Smooth muscle cell of trachea (primary cell): ENCODE data around the gene NACA. TPM values are rescaled to one million over a fixed set of nuclear protein-coding genes. Genes with fewer than 3 reads are reported as not detected.

ENCODE experiments used
- total RNA-seq: library from RNA; depleted of rRNA; stranded (reverse); fragments of >200 nt; gene quantifications from 2 replicates; pipeline ENCODE4 v1.2.1, GENCODE V29; 2014

The NACA gene
- 740 and 1,055 TPM in 2 replicates for total RNA-seq

DNA sequence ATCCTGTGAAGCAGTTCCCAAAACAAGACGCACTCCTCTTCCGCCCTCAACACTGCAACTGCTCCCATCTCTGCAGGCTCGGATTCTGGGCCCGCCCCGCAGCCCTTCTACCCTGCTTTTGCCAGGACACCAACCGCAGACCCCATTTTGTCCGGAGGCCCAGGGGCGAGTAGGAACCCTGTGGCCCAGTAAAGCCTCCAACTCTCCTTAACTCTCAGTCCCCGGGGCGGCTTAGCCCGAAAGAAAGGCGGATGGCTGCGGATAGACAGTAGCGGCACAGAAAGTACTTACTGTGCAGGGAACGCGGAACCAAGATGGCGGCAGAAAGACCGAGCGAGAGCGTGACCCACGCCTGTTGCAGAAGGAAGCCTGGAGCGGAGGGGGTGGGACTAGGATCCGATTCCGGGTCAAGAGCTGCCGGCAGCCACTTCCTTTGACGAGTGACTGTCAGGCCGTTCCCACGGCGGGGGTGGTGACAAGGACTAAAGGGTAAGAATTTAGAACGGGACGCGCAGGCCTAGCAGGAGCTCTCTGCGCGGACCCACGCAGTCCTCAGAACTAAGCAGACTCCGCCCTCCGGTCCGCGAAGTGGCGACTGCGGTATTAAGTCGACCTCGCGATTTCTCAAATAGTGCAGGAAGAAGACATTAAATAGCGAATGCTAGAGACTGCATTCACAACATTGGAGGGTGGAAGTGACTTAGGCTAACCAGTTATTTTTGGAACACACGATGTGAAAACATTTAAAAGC lies at the start of gene NACA:
Gene NACA, minus strand, starts transcription at position 328 of the 751 bp plus-strand sequence. CDS start 778 bp downstream, outside the sequence.

DNA sequence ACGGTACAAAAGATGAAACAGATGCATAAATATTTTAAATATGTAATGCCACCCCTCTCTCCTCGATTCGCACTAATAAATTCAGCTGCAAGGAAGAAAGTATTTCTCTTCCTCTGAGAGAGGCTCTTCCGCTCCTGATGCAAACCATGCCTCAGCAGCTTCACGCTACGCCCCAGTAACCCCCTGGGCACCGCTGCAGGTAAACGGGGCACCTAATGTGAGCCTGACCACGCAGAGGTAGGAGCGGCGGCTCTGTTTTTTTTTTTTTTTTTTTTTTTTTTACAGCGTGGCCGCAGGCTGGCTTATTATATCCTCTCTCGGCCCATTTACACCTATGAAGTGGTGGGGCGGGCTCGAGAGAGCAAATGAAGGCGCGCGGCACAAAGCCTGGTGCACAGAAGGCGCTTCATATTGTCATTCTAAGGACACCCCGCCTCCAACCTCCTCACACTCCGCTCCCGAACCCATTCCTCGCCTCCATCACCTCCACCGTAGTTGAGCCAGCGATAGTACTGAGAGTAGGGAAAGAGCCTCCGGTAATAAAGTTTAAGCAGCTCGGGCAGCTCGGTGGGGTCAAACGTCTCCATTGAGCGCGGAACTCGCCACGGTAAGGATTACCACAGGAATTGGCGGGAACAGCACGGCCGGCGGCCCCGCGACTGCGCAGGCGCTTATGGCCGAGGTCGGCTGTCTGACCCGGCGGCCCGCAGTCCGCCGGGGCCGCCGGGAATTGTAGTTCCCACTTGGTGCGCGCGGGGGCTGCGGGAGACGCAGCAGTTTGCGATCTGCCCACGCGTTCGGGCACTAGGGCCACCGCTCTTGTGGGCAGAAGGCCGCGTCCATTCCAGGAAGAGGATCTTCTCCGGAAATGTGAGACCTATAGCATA lies 26.9 kb upstream of the NACA start, which contains the start of gene PRIM1:
Gene PRIM1, minus strand, starts transcription at position 612 of the 887 bp plus-strand sequence. Its CDS starts 25 bp downstream, at position 587.

DNA sequence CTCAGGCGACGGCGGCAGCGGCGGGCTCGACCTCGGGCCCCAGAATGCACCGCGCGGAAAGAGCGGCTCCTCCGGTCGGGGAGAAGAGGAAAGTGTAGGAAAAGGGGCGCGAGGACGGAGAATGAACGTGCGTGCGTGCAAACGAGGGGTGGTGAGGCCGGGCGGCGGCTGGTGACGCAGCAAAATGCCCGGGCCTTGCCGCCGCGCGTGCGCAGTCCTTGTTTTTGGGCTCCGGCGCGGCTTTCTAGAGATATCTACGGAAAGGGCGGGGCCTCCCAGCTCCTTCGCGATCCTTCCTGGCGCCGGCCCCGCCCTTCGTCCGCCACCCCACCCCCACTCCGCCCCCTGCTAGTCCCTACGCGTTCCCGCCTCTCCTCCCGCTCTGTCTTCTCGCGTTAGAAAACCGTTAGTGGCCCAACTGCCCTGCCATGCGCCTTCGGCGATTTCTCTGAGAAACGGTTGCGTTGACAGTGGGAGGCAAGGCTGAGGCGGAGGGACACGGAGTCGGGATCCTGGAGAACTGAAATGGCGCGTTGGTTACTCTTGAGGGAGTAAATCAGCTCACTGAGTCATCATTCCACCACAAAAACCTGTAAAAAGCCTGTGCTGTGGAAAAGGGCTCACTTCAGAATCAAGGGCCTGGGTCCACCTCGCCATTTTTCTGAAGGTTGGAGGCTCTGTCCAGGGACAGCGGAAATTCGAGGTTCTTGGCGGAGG lies 36.8 kb downstream of the NACA start, which contains the start of gene PTGES3:
Gene PTGES3, minus strand, starts transcription at position 156 of the 717 bp plus-strand sequence. CDS start 285 bp downstream, outside the sequence.

Other genes starting within 250 kb of the NACA start
- under 0.01 and 0.73 TPM in 2 replicates for gene GLS2, start 237.1 kb downstream of the NACA start, total RNA-seq
- 16.4 and 18.2 TPM in 2 replicates for gene RBMS2, start 203.5 kb downstream of the NACA start, total RNA-seq
- 29.9 and 38.7 TPM in 2 replicates for gene BAZ2A, start 95.0 kb downstream of the NACA start, total RNA-seq
- gene ATP5F1B, start 79.3 kb downstream of the NACA start, total RNA-seq: 542 and 611 TPM in 2 replicates
- 52.3 and 113 TPM in 2 replicates for gene PTGES3, start 37.0 kb downstream of the NACA start, total RNA-seq
- gene PRIM1, start 27.0 kb upstream of the NACA start, total RNA-seq: 3.1 and 15.6 TPM in 2 replicates
- gene HSD17B6, start 38.0 kb upstream of the NACA start, total RNA-seq: 0.33 and 0.44 TPM in 2 replicates
- gene SDR9C7, start 209.1 kb upstream of the NACA start, total RNA-seq: 0.15 TPM in 1 of 2 replicates, not detected in the other
- 0.15 and 0.17 TPM in 2 replicates for gene RDH16, start 232.3 kb upstream of the NACA start, total RNA-seq